Activated naive CD8-positive, alpha-beta T cell treated with anti-CD3 and anti-CD28 coated beads, Interleukin-2, amount 50 U/mL, for 24 hours (primary cell): ENCODE results near the gene TMEM108.

ENCODE experiments used
- ATAC-seq: fragments of 150-1000 bp; cut with Tn5 transposase; one replicate; pipeline ENCODE4 v1.10.0; 2021
- DNase-seq: peaks from one replicate; pipeline ENCODE4 v3.0.0; 2021
- H3K27ac Mint-ChIP-seq: one replicate; pipeline ENCODE4 v1.8.0; 2021; ENCODE audit warnings: mild to moderate bottlenecking, mixed read lengths
- H3K27me3 Mint-ChIP-seq: one replicate; pipeline ENCODE4 v1.8.0; 2021; ENCODE audit warnings: mixed read lengths
- H3K36me3 Mint-ChIP-seq: one replicate; pipeline ENCODE4 v1.8.0; 2021; ENCODE audit warnings: low read depth, mixed read lengths
- H3K4me1 Mint-ChIP-seq: one replicate; pipeline ENCODE4 v1.8.0; 2021; ENCODE audit warnings: mixed read lengths
- H3K4me3 Mint-ChIP-seq: one replicate; pipeline ENCODE4 v1.8.0; 2021; ENCODE audit warnings: mild to moderate bottlenecking, moderate library complexity, mixed read lengths
- H3K9me3 Mint-ChIP-seq: one replicate; pipeline ENCODE4 v1.8.0; 2021; ENCODE audit warnings: mixed read lengths

TMEM108 gene

GRCh38 chr3:133294253-133294652 lies 256.1 kb downstream of the TMEM108 start:
- Mint-ChIP-seq H3K36me3 (no peaks in the 10 kb centered on the region), H3K27me3 (no peaks in the 10 kb centered on the region), H3K27ac (no peak overlapping the region), H3K4me3 (no peak overlapping the region), H3K9me3 (no peaks in the 10 kb centered on the region), H3K4me1 (no peaks in the 10 kb centered on the region)
- ATAC-seq: no peak
- DNase-seq: no peak

GRCh38 chr3:133295199-133295901 lies 257.2 kb downstream of the TMEM108 start:
- H3K27me3 Mint-ChIP-seq: no peaks in the 10 kb centered on the region
- H3K9me3 Mint-ChIP-seq: no peaks in the 10 kb centered on the region
- H3K4me1 Mint-ChIP-seq: no peaks in the 10 kb centered on the region
- H3K27ac Mint-ChIP-seq: no peak overlapping the region
- ATAC-seq: no peak
- no peaks in the 10 kb centered on the region for H3K36me3 Mint-ChIP-seq
- DNase-seq: no peak
- H3K4me3 Mint-ChIP-seq: no peak overlapping the region

- no peaks in the 10 kb centered on the region for H3K9me3 Mint-ChIP-seq
- no peak overlapping the region for H3K4me3 Mint-ChIP-seq
- DNase-seq (no peak), ATAC-seq (no peak)
- H3K4me1 Mint-ChIP-seq: no peaks in the 10 kb centered on the region
- H3K27me3 Mint-ChIP-seq: no peaks in the 10 kb centered on the region
- H3K36me3 Mint-ChIP-seq: no peaks in the 10 kb centered on the region
- H3K27ac Mint-ChIP-seq: no peak overlapping the region
Measured at GRCh38 chr3:133295944-133296917, 258.0 kb downstream of the TMEM108 start.

- H3K4me3 Mint-ChIP-seq: no peak overlapping the region
- H3K36me3 Mint-ChIP-seq: no peaks in the 10 kb centered on the region
- DNase-seq (no peak), ATAC-seq (no peak)
- no peaks in the 10 kb centered on the region for H3K27me3 Mint-ChIP-seq
- no peaks in the 10 kb centered on the region for H3K9me3 Mint-ChIP-seq
- H3K27ac Mint-ChIP-seq: no peak overlapping the region
- peaks cover 3% of the 10 kb centered on the region for H3K4me1 Mint-ChIP-seq
Measured at GRCh38 chr3:133296981-133297380, 258.8 kb downstream of the TMEM108 start.

GRCh38 chr3:133300102-133300501 lies 261.9 kb downstream of the TMEM108 start:
- ATAC-seq (no peak), DNase-seq (no peak)
- Mint-ChIP-seq H3K36me3 (no peaks in the 10 kb centered on the region), H3K4me1 (peaks cover 3% of the 10 kb centered on the region), H3K27ac (no peak overlapping the region), H3K9me3 (no peaks in the 10 kb centered on the region), H3K4me3 (no peak overlapping the region), H3K27me3 (no peaks in the 10 kb centered on the region)

GRCh38 chr3:133301194-133301593 lies 263.0 kb downstream of the TMEM108 start:
- no peak overlapping the region for H3K4me3 Mint-ChIP-seq
- no peak for ATAC-seq
- no peaks in the 10 kb centered on the region for H3K27me3 Mint-ChIP-seq
- H3K4me1 Mint-ChIP-seq: peaks cover 3% of the 10 kb centered on the region
- no peak overlapping the region for H3K27ac Mint-ChIP-seq
- no peak for DNase-seq
- no peaks in the 10 kb centered on the region for H3K36me3 Mint-ChIP-seq
- peaks cover 3% of the 10 kb centered on the region for H3K9me3 Mint-ChIP-seq

- Mint-ChIP-seq H3K4me1 (peaks cover 3% of the 10 kb centered on the region), H3K27me3 (no peaks in the 10 kb centered on the region), H3K36me3 (no peaks in the 10 kb centered on the region), H3K27ac (no peak overlapping the region), H3K4me3 (no peak overlapping the region), H3K9me3 (peaks cover 3% of the 10 kb centered on the region)
- ATAC-seq (no peak), DNase-seq (no peak)
Measured at GRCh38 chr3:133301731-133302130, 263.5 kb downstream of the TMEM108 start.

- Mint-ChIP-seq H3K4me3 (no peak overlapping the region), H3K9me3 (peaks cover 3% of the 10 kb centered on the region), H3K36me3 (no peaks in the 10 kb centered on the region), H3K27me3 (no peaks in the 10 kb centered on the region), H3K27ac (no peak overlapping the region), H3K4me1 (peaks cover 3% of the 10 kb centered on the region)
- no peak for DNase-seq
- ATAC-seq: no peak
Measured at GRCh38 chr3:133303430-133303829, 265.2 kb downstream of the TMEM108 start.

- peaks cover 3% of the 10 kb centered on the region for H3K27me3 Mint-ChIP-seq
- no peak overlapping the region for H3K27ac Mint-ChIP-seq
- no peak overlapping the region for H3K4me3 Mint-ChIP-seq
- no peaks in the 10 kb centered on the region for H3K36me3 Mint-ChIP-seq
- DNase-seq (no peak), ATAC-seq (no peak)
- no peaks in the 10 kb centered on the region for H3K4me1 Mint-ChIP-seq
- peaks cover 22% of the 10 kb centered on the region for H3K9me3 Mint-ChIP-seq
Measured at GRCh38 chr3:133317866-133318265, 279.7 kb downstream of the TMEM108 start.

- Mint-ChIP-seq H3K27me3 (no peaks in the 10 kb centered on the region), H3K4me3 (no peak overlapping the region), H3K27ac (no peak overlapping the region), H3K4me1 (no peaks in the 10 kb centered on the region), H3K9me3 (no peaks in the 10 kb centered on the region), H3K36me3 (no peaks in the 10 kb centered on the region)
- ATAC-seq (no peak), DNase-seq (no peak)
Measured at GRCh38 chr3:133328373-133328772, 290.2 kb downstream of the TMEM108 start.

GRCh38 chr3:133329626-133330025 lies 291.4 kb downstream of the TMEM108 start:
- ATAC-seq: no peak
- Mint-ChIP-seq H3K27ac (no peak overlapping the region), H3K4me3 (no peak overlapping the region), H3K36me3 (no peaks in the 10 kb centered on the region), H3K27me3 (no peaks in the 10 kb centered on the region), H3K4me1 (no peaks in the 10 kb centered on the region), H3K9me3 (no peaks in the 10 kb centered on the region)
- DNase-seq: no peak

GRCh38 chr3:133330065-133330464 lies 291.9 kb downstream of the TMEM108 start:
- H3K27me3 Mint-ChIP-seq: no peaks in the 10 kb centered on the region
- no peaks in the 10 kb centered on the region for H3K4me1 Mint-ChIP-seq
- H3K27ac Mint-ChIP-seq: no peak overlapping the region
- ATAC-seq (no peak), DNase-seq (no peak)
- no peak overlapping the region for H3K4me3 Mint-ChIP-seq
- H3K36me3 Mint-ChIP-seq: no peaks in the 10 kb centered on the region
- no peaks in the 10 kb centered on the region for H3K9me3 Mint-ChIP-seq

GRCh38 chr3:133330522-133330921 lies 292.3 kb downstream of the TMEM108 start:
- DNase-seq: no peak
- H3K27me3 Mint-ChIP-seq: no peaks in the 10 kb centered on the region

GRCh38 chr3:133354721-133355120 lies 316.5 kb downstream of the TMEM108 start:
- H3K9me3 Mint-ChIP-seq: peaks cover 15% of the 10 kb centered on the region
- H3K27ac Mint-ChIP-seq: no peak overlapping the region
- DNase-seq (no peak), ATAC-seq (no peak)
- no peaks in the 10 kb centered on the region for H3K27me3 Mint-ChIP-seq
- no peaks in the 10 kb centered on the region for H3K4me1 Mint-ChIP-seq
- H3K4me3 Mint-ChIP-seq: no peak overlapping the region
- H3K36me3 Mint-ChIP-seq: no peaks in the 10 kb centered on the region

More at GRCh38 chr3:133330522-133330921, 292.3 kb downstream of the TMEM108 start:
- Mint-ChIP-seq H3K4me3 (no peak overlapping the region), H3K36me3 (no peaks in the 10 kb centered on the region), H3K4me1 (no peaks in the 10 kb centered on the region), H3K27ac (no peak overlapping the region), H3K9me3 (no peaks in the 10 kb centered on the region)
- ATAC-seq: no peak

GRCh38 chr3:133360476-133360875 lies 322.3 kb downstream of the TMEM108 start:
- no peak overlapping the region for H3K4me3 Mint-ChIP-seq
- ATAC-seq (no peak), DNase-seq (no peak)
- no peaks in the 10 kb centered on the region for H3K27me3 Mint-ChIP-seq
- H3K4me1 Mint-ChIP-seq: no peaks in the 10 kb centered on the region
- peaks cover 13% of the 10 kb centered on the region for H3K9me3 Mint-ChIP-seq
- H3K36me3 Mint-ChIP-seq: no peaks in the 10 kb centered on the region
- H3K27ac Mint-ChIP-seq: no peak overlapping the region
